Ishikawa (cell line): ENCODE results near the gene MAML2.

Source experiments
- CEBPB ChIP-seq: IDR thresholded peaks from 2 replicates; pipeline ENCODE4 v1.6.1; 2012
- CREB1 ChIP-seq: IDR thresholded peaks from 2 replicates; pipeline ENCODE4 v1.6.1; 2012; ENCODE audit warnings: low read depth
- EGR1 ChIP-seq: IDR thresholded peaks from 2 replicates; pipeline ENCODE4 v1.6.1; 2012
- EP300 ChIP-seq: IDR thresholded peaks from 2 replicates; pipeline ENCODE4 v1.6.1; 2012; ENCODE audit warnings: borderline replicate concordance
- MAX ChIP-seq: IDR thresholded peaks from 2 replicates; pipeline ENCODE4 v1.6.1; 2012
- NFIC ChIP-seq: IDR thresholded peaks from 2 replicates; pipeline ENCODE4 v1.6.1; 2012
- RAD21 ChIP-seq: IDR thresholded peaks from 2 replicates; pipeline ENCODE4 v1.6.1; 2012; ENCODE audit warnings: low read depth
- REST ChIP-seq: IDR thresholded peaks from 2 replicates; pipeline ENCODE4 v1.6.1; 2012; ENCODE audit warnings: low read depth, mild to moderate bottlenecking
- TAF1 ChIP-seq: IDR thresholded peaks from 2 replicates; pipeline ENCODE4 v1.6.1; 2012; ENCODE audit warnings: low read depth, mild to moderate bottlenecking
- TCF12 ChIP-seq: IDR thresholded peaks from 2 replicates; pipeline ENCODE4 v1.6.1; 2012; ENCODE audit warnings: low read depth
- TEAD4 ChIP-seq: IDR thresholded peaks from 2 replicates; pipeline ENCODE4 v1.6.1; 2012
- YY1 ChIP-seq: IDR thresholded peaks from 2 replicates; pipeline ENCODE4 v1.6.1; 2012; ENCODE audit warnings: low read depth

- no peak for TF ChIP-seq MAX
- TF ChIP-seq TCF12 = no peak
- no peak for TF ChIP-seq RAD21
- no peak for TF ChIP-seq REST
- no peak for TF ChIP-seq CREB1
- no peak for TF ChIP-seq EP300
- no peak for TF ChIP-seq TEAD4
- TF ChIP-seq TAF1 = no peak
- no peak for TF ChIP-seq YY1
- no peak for TF ChIP-seq CEBPB
- TF ChIP-seq NFIC = no peak
- no peak for TF ChIP-seq EGR1
Measured at GRCh38 chr11:95930948-95931347, 412.0 kb downstream of the MAML2 start.
